Stimulated activated CD8-positive, alpha-beta memory T cell treated with anti-CD3 and anti-CD28 coated beads, Interleukin-4, amount 100 ng/mL, for 4 hours (primary cell): ENCODE results near the gene PPME1.

Source experiments
- DNase-seq, 2 donors: peaks; one replicate each; pipeline ENCODE4 v3.0.0-alpha.2; 2020; ENCODE audit warnings: low read depth in 2 of 2, low spot score in 1 of 2

PPME1 gene

GRCh38 chr11:74278721-74279161 is 107.7 kb downstream of the PPME1 start:
- DNase-seq: no peak

- no peak for DNase-seq
These were observed 108.2 kb downstream of the PPME1 start for GRCh38 chr11:74279256-74279655.

GRCh38 chr11:74280494-74280893 is 109.4 kb downstream of the PPME1 start:
- DNase-seq: no peak

- no peak for DNase-seq
These were observed 111.3 kb downstream of the PPME1 start for GRCh38 chr11:74282421-74282820.

GRCh38 chr11:74282914-74283371 is 111.9 kb downstream of the PPME1 start:
- DNase-seq: no peak

- no peak for DNase-seq
These were observed 112.6 kb downstream of the PPME1 start for GRCh38 chr11:74283580-74284180.

- no peak for DNase-seq
These were observed 113.4 kb downstream of the PPME1 start for GRCh38 chr11:74284466-74284865.

GRCh38 chr11:74288161-74288560 is 117.1 kb downstream of the PPME1 start:
- DNase-seq: no peak

GRCh38 chr11:74288911-74289310 is 117.8 kb downstream of the PPME1 start:
- no peak for DNase-seq

- DNase-seq: no peak
These were observed 126.4 kb downstream of the PPME1 start for GRCh38 chr11:74297484-74297883.

GRCh38 chr11:74299015-74299414 is 127.9 kb downstream of the PPME1 start:
- DNase-seq: no peak
